ENCODE measurements around the gene SYNGAP1. TPM values are rescaled to one million over a fixed set of nuclear protein-coding genes. Genes with fewer than 3 reads are reported as not detected.

The SYNGAP1 gene
- total and polyA plus RNA-seq, 9 of the 15 experiments (the other 6 are each of a cell fraction or from before 2014, with no cell fraction given), result 0.01 to 22.8 (median 3.2) TPM

DNA sequence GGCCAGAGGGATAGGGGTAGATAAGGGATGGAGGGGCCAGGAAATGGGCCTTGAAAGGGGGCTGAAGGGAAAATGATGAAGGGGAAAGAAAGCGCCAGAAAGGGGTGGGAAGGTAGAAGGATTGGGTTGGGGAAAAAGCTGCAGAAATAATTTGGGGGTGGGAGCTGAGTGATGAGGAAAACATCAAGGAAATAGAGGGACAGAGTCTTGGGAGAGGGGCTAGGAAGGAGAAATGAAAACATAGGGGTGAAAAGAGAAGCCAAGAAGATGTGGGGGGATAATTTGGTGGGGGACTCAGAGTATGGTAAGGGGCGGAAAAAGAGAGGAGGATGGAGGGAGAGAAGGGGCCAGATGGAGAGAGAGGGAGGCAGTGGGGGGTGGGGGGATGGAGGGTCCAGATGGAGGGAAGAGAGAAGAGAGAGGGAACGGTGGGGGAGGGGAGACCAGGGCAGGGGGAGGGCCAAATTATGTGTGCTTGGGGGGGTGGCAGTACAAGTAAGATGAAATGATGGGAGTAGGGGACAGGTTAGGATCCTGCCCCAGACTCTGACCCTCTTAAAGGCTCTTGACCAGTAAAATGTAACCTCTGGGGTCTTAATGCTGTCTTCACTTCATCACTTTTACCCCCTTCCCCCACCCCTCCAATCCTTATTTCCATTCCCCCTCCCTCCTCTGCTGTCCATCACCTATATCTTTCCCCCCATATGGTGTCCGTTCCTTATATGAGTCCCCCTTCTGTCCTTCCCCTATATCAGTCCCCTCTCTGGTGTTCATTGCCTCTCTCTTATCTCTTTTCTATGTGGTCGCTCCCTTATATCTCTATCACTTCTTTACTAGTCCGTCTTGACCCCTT is 852 bp downstream of the SYNGAP1 start (continued):
- TF ChIP-seq, protein P1, sequence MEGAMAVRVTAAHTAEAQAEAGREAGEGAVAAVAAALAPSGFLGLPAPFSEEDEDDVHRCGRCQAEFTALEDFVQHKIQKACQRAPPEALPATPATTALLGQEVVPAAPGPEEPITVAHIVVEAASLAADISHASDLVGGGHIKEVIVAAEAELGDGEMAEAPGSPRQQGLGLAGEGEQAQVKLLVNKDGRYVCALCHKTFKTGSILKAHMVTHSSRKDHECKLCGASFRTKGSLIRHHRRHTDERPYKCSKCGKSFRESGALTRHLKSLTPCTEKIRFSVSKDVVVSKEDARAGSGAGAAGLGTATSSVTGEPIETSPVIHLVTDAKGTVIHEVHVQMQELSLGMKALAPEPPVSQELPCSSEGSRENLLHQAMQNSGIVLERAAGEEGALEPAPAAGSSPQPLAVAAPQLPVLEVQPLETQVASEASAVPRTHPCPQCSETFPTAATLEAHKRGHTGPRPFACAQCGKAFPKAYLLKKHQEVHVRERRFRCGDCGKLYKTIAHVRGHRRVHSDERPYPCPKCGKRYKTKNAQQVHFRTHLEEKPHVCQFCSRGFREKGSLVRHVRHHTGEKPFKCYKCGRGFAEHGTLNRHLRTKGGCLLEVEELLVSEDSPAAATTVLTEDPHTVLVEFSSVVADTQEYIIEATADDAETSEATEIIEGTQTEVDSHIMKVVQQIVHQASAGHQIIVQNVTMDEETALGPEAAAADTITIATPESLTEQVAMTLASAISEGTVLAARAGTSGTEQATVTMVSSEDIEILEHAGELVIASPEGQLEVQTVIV (CRISPR knock-in tag; IDR thresholded peaks at IDR 0.05; ENCODE audit: borderline replicate concordance), result no peak
- TF ChIP-seq, protein P2, sequence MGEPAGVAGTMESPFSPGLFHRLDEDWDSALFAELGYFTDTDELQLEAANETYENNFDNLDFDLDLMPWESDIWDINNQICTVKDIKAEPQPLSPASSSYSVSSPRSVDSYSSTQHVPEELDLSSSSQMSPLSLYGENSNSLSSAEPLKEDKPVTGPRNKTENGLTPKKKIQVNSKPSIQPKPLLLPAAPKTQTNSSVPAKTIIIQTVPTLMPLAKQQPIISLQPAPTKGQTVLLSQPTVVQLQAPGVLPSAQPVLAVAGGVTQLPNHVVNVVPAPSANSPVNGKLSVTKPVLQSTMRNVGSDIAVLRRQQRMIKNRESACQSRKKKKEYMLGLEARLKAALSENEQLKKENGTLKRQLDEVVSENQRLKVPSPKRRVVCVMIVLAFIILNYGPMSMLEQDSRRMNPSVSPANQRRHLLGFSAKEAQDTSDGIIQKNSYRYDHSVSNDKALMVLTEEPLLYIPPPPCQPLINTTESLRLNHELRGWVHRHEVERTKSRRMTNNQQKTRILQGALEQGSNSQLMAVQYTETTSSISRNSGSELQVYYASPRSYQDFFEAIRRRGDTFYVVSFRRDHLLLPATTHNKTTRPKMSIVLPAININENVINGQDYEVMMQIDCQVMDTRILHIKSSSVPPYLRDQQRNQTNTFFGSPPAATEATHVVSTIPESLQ (CRISPR knock-in tag; IDR thresholded peaks at IDR 0.05), result no peak
- no peak for TF ChIP-seq RBM22 (IDR thresholded peaks at IDR 0.05; ENCODE audit: low read depth, low read length, poor library complexity, severe bottlenecking)
- TF ChIP-seq MEIS2 (IDR thresholded peaks at IDR 0.05; ENCODE audit: partially characterized antibody), result no peak
- TF ChIP-seq TAL1 (IDR thresholded peaks at IDR 0.05), result peak; percentile 51
- TF ChIP-seq DNMT1 (IDR thresholded peaks at IDR 0.05), result no peak
- no peak for TF ChIP-seq CSDE1 (IDR thresholded peaks at IDR 0.05)
- TF ChIP-seq, protein P3, sequence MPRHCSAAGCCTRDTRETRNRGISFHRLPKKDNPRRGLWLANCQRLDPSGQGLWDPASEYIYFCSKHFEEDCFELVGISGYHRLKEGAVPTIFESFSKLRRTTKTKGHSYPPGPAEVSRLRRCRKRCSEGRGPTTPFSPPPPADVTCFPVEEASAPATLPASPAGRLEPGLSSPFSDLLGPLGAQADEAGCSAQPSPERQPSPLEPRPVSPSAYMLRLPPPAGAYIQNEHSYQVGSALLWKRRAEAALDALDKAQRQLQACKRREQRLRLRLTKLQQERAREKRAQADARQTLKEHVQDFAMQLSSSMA (CRISPR knock-in tag; IDR thresholded peaks at IDR 0.05), result no peak
- TF ChIP-seq ADNP (tag; IDR thresholded peaks at IDR 0.05), result no peak
- TF ChIP-seq ZNF165 (CRISPR knock-in tag; IDR thresholded peaks at IDR 0.05; ENCODE audit: borderline replicate concordance), result no peak
- peak; percentile 67 for TF ChIP-seq PCBP2 (IDR thresholded peaks at IDR 0.05; ENCODE audit: low read depth, low read length, poor library complexity, severe bottlenecking)
- TF ChIP-seq ZNF584 (CRISPR knock-in tag; IDR thresholded peaks at IDR 0.05; ENCODE audit: low read depth), result no peak
- TF ChIP-seq BCOR (IDR thresholded peaks at IDR 0.05), result peak; percentile 62; the same call in 1 of the 2 replicates
- no peak for TF ChIP-seq STAG1 (CRISPR knock-in tag; IDR thresholded peaks at IDR 0.05; ENCODE audit: borderline replicate concordance)
- no peak for TF ChIP-seq WHSC1 (IDR thresholded peaks at IDR 0.05; ENCODE audit: low read length)
- TF ChIP-seq MCM3 (IDR thresholded peaks at IDR 0.05), result no peak
- TF ChIP-seq, protein P4, sequence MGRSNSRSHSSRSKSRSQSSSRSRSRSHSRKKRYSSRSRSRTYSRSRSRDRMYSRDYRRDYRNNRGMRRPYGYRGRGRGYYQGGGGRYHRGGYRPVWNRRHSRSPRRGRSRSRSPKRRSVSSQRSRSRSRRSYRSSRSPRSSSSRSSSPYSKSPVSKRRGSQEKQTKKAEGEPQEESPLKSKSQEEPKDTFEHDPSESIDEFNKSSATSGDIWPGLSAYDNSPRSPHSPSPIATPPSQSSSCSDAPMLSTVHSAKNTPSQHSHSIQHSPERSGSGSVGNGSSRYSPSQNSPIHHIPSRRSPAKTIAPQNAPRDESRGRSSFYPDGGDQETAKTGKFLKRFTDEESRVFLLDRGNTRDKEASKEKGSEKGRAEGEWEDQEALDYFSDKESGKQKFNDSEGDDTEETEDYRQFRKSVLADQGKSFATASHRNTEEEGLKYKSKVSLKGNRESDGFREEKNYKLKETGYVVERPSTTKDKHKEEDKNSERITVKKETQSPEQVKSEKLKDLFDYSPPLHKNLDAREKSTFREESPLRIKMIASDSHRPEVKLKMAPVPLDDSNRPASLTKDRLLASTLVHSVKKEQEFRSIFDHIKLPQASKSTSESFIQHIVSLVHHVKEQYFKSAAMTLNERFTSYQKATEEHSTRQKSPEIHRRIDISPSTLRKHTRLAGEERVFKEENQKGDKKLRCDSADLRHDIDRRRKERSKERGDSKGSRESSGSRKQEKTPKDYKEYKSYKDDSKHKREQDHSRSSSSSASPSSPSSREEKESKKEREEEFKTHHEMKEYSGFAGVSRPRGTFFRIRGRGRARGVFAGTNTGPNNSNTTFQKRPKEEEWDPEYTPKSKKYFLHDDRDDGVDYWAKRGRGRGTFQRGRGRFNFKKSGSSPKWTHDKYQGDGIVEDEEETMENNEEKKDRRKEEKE (IDR thresholded peaks at IDR 0.05; ENCODE audit: borderline replicate concordance in 1 of 2, control insufficient read depth in 1 of 2, low read depth in 2 of 2, low read length in 1 of 2), result peak in 1 of 2 experiments; percentile 93; a peak in 2 of 4 replicates
